Gastrocnemius medialis (tissue), 4 donors: ENCODE measurements around the gene PLAGL2. TPM values are rescaled to one million over a fixed set of nuclear protein-coding genes. Genes with fewer than 3 reads are reported as not detected.

Experiments
- ATAC-seq, 2 donors: fragments of 150-250 bp; one replicate each; pipeline ENCODE4 v1.9.1; 2016
- DNase-seq, 2 donors: peaks; one replicate each; pipeline ENCODE4 v3.0.0-alpha.2; 2019
- H3K27ac ChIP-seq, 4 donors: fragments of 200-600 bp; sonication (generic); 1 replicate in 1 of 4; 2 replicates in 3 of 4; pipeline ENCODE4 v1.5.1; 2016 to 2018; ENCODE audit warnings: mild to moderate bottlenecking in 2 of 4, moderate library complexity in 1 of 4
- H3K27me3 ChIP-seq, 3 donors: fragments of 200-600 bp; sonication (generic) in 2 of 3; 1 replicate in 1 of 3; 2 replicates in 2 of 3; pipeline versions ENCODE4 v1.5.1 to v1.6.0; 2016 to 2019; ENCODE audit warnings: mild to moderate bottlenecking in 1 of 3, moderate library complexity in 1 of 3
- H3K36me3 ChIP-seq, 2 donors: fragments of 200-600 bp; sonication (generic) in 1 of 2; one replicate each; pipeline ENCODE4 v1.5.1; 2017 to 2018
- H3K4me1 ChIP-seq, 2 donors: fragments of 200-600 bp; sonication (generic) in 1 of 2; one replicate each; pipeline ENCODE4 v1.5.1; 2016 to 2017; ENCODE audit warnings: mild to moderate bottlenecking in 2 of 2
- H3K4me3 ChIP-seq, 4 donors: fragments of 200-600 bp; sonication (generic) in 3 of 4; 1 replicate in 1 of 4; 2 replicates in 3 of 4; pipeline ENCODE4 v1.5.1; 2016 to 2019; ENCODE audit warnings: mild to moderate bottlenecking in 2 of 4
- H3K9me3 ChIP-seq, 3 donors: fragments of 200-600 bp; sonication (generic) in 2 of 3; 1 replicate in 1 of 3; 2 replicates in 2 of 3; pipeline ENCODE4 v1.5.1; 2016 to 2019
- POLR2A ChIP-seq, 2 donors: fragments of 450-650 bp; IDR thresholded peaks; one replicate each; pipeline ENCODE4 v1.6.1; 2017; ENCODE audit warnings: antibody characterized with exemption in 2 of 2, mild to moderate bottlenecking in 2 of 2, moderate library complexity in 2 of 2
- in situ Hi-C, 4 donors: fragments of 200-750 bp; cut with MboI; loops; one replicate each; pipeline versions ENCODE4 v1.15.0 to v1.8.0; 2017; ENCODE audit warnings: low sequenced_read_pairs in 4 of 4
- intact Hi-C: fragments of 100-400 bp; cut with DNase I; formaldehyde crosslinking; loops from one replicate; pipeline ENCODE4 v1.15.1; 2023; ENCODE audit warnings: low total_unique reads
- total RNA-seq, 4 donors: library from RNA; depleted of rRNA; stranded (reverse); fragments of >200 nt; gene quantifications; one replicate each; pipeline versions ENCODE4 v1.1.0 to v1.2.3, GENCODE V29; 2016
- TF ChIP-seq, protein P1 (sequence below), 5 experiments: fragments of 450-650 bp in 3 of 5; fragments of 200-600 bp in 2 of 5; sonication (generic) in 2 of 5; IDR thresholded peaks in 4 of 5; conservative IDR thresholded peaks in 1 of 5; 1 replicate in 4 of 5; 2 replicates in 1 of 5; pipeline ENCODE4 v1.5.1; 2016 to 2019; ENCODE audit warnings: antibody characterized with exemption in 5 of 5, mild to moderate bottlenecking in 3 of 5, moderate library complexity in 3 of 5

Gene PLAGL2
- total RNA-seq, 4 donors from 2014 or later = 1.4 to 6.5 (median 5.8) TPM

DNA sequence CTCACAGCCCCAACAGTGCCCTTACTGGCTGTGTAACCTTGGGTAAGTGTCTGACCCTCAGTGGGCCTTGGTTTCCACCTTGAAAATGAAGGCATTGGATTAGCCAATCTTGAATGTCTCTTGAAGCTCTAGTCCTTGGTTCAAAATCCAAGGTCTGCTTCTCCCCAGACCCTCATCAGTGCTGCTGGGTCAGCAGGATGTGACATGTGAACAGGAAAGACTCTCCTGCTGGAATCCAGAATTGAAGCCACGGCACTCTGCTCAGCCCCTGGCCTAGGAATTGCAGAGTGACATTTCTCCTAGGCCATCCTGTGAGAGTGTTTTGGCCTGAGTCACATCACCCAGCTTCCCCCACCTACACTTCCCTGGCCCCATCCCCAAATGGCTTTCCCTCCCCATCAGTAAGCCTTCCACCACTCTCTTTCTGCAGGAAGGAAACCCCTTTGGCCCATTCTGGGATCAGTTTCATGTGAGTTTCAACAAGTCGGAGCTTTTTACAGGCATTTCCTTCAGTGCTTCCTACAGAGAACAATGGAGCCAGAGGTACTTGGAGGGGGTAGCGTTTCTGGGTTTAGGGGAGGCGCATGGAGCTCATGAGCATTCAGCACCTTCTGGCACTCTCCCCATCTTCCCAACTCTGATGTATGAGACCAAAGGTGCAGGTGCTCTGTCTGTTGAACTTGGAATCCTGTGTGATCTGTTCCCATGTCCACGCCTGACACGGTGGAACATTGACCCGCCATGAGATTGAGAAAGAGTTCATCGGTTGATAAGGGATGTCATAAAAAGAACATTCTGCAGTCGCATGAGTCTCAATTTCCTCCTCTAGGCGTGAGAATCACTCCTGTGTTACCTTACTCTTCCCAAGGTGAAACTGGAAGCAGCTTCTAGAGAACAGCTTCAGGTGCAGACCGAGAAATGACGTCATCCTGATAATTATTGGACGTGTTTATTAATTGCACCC lies 8.9 kb upstream of the PLAGL2 start:
- in situ Hi-C loops (no loop called here), intact Hi-C loops (no loop called here)
- Histone ChIP-seq H3K27ac (no peak overlapping the region), H3K4me1 (peaks cover 0 to 8% of the 10 kb centered on the region in 2 donors), H3K4me3 (no peak overlapping the region), H3K36me3 (peaks cover 0 to 61% of the 10 kb centered on the region in 2 donors), H3K9me3 (no peaks in the 10 kb centered on the region), H3K27me3 (no peaks in the 10 kb centered on the region)
- no peak for DNase-seq
- TF ChIP-seq, protein P1, sequence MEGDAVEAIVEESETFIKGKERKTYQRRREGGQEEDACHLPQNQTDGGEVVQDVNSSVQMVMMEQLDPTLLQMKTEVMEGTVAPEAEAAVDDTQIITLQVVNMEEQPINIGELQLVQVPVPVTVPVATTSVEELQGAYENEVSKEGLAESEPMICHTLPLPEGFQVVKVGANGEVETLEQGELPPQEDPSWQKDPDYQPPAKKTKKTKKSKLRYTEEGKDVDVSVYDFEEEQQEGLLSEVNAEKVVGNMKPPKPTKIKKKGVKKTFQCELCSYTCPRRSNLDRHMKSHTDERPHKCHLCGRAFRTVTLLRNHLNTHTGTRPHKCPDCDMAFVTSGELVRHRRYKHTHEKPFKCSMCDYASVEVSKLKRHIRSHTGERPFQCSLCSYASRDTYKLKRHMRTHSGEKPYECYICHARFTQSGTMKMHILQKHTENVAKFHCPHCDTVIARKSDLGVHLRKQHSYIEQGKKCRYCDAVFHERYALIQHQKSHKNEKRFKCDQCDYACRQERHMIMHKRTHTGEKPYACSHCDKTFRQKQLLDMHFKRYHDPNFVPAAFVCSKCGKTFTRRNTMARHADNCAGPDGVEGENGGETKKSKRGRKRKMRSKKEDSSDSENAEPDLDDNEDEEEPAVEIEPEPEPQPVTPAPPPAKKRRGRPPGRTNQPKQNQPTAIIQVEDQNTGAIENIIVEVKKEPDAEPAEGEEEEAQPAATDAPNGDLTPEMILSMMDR (IDR thresholded peaks at IDR 0.05 in 4 of 5, conservative IDR thresholded peaks at IDR 0.05 in 1 of 5) = no peak
- TF ChIP-seq POLR2A (IDR thresholded peaks at IDR 0.05) = no peak
- no peak for ATAC-seq

DNA sequence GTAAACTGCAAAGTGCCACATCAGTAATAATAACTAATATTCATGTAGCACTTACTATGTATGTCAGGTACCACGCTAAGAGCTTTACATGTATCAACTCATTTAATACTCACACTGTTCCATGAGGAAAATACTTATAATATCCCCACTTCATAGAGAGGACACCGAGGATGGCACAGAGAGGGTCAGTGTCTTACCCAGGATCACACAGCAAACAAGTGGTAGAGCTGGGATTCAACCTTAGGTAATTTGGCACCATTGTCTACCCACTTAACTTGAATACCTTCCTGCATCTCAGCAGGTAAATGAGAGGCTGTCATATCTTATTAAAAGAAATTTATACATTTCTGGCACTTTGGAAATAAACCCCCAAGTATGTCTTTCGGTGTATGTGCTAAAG lies 8.2 kb upstream of the PLAGL2 start:
- peaks cover 0 to 54% of the 10 kb centered on the region in 2 donors for H3K36me3 ChIP-seq
- in situ Hi-C loops = no loop called here
- TF ChIP-seq, protein P1 (IDR thresholded peaks at IDR 0.05 in 4 of 5, conservative IDR thresholded peaks at IDR 0.05 in 1 of 5) = no peak
- no peak for TF ChIP-seq POLR2A (IDR thresholded peaks at IDR 0.05)
- peaks cover 0 to 10% of the 10 kb centered on the region in 2 donors for H3K4me1 ChIP-seq
- DNase-seq (no peak), ATAC-seq (no peak)
- H3K4me3 ChIP-seq = no peak overlapping the region
- intact Hi-C loops = no loop called here
- no peak overlapping the region for H3K27ac ChIP-seq
- H3K9me3 ChIP-seq = no peaks in the 10 kb centered on the region
- no peaks in the 10 kb centered on the region for H3K27me3 ChIP-seq

DNA sequence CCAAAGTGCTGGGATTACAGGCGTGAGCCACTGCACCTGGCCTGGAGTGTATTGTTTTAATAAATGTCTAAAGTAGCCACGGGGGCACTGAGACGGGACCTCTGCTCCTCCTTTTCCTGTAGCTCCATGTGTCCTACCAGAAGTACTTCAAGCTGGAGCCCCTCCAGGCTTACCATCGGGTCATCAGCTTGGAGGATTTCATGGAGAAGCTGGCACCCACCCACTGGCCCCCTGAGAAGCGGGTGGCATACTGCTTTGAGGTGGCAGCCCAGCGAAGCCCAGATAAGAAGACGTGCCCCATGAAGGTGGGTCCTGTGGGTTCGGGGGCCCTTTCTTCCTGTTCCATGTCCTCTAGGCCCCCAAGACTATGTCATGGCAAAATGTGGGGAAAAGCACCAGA lies 7.6 kb upstream of the PLAGL2 start:
- ATAC-seq (no peak), DNase-seq (no peak)
- Histone ChIP-seq H3K4me3 (no peak overlapping the region), H3K36me3 (peaks cover 0 to 51% of the 10 kb centered on the region in 2 donors), H3K27me3 (no peaks in the 10 kb centered on the region), H3K9me3 (no peaks in the 10 kb centered on the region), H3K4me1 (peaks cover 0 to 15% of the 10 kb centered on the region in 2 donors), H3K27ac (no peak overlapping the region)
- TF ChIP-seq, protein P1 (IDR thresholded peaks at IDR 0.05 in 4 of 5, conservative IDR thresholded peaks at IDR 0.05 in 1 of 5) = no peak
- TF ChIP-seq POLR2A (IDR thresholded peaks at IDR 0.05) = no peak
- intact Hi-C loops (no loop called here), in situ Hi-C loops (no loop called here)

DNA sequence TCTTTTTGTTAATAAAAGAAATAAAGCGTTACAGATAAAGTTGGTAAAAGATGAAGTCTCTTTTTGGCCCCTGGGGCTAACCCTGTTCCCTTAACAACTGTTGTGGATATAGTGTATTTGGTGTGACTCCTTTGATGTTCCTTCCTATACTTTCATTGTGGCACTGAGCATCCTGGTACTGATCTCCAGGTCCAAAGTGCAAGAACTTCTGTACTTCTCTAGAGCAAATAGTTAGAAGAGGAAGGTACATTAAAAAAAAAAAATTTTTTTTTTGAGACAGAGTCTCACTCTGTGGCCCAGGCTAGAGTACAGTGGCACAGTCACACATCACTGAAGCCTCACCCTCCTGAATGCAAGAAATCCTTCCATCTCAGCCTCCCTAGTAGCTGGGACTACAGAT lies 6.3 kb upstream of the PLAGL2 start:
- ATAC-seq = no peak

More for the DNA sequence above, 6.3 kb upstream of the PLAGL2 start:
- in situ Hi-C loops = no loop called here
- no peak overlapping the region for H3K4me3 ChIP-seq
- no peak overlapping the region for H3K27ac ChIP-seq
- no peaks in the 10 kb centered on the region for H3K9me3 ChIP-seq
- H3K27me3 ChIP-seq = no peaks in the 10 kb centered on the region
- H3K36me3 ChIP-seq = peaks cover 0 to 40% of the 10 kb centered on the region in 2 donors
- intact Hi-C loops = no loop called here
- no peak for DNase-seq
- peaks cover 2 to 20% of the 10 kb centered on the region in 2 donors for H3K4me1 ChIP-seq
- TF ChIP-seq, protein P1 (IDR thresholded peaks at IDR 0.05 in 4 of 5, conservative IDR thresholded peaks at IDR 0.05 in 1 of 5) = no peak
- TF ChIP-seq POLR2A (IDR thresholded peaks at IDR 0.05) = no peak
